Measurements from ENCODE around the gene HDAC4. TPM values are rescaled to one million over a fixed set of nuclear protein-coding genes. Genes with fewer than 3 reads are reported as not detected.

HDAC4 gene
- total and polyA plus RNA-seq, 2 of the 8 experiments (the other 6 are each of a cell fraction or from before 2014, with no cell fraction given) = 15.4 to 31.5 TPM

DNA sequence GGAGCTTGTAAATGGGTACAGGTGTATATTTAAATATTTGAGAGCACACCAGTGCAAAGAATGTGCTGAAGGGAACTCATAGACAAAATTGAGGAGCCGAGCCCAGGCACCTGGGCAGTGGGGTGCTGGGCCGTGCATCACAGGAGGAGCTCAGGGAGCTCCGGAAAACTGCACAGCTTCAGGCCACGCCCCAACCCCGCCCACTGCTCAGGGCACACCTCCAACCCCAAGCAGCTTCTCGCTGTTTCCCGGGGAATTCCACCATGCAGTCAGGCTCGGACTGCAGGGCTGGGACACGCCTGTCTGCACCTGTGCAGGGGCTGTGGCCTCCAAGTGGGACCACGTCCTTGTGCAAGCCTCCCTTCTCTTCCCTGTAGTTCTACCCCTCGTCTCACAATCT lies 243.0 kb downstream of the HDAC4 start:
- CTCF ChIA-PET (ENCODE audit: partially characterized antibody) = interaction anchor here (0.9 to 2.4 kb wide), 5 partner anchors 13 to 51 kb away, joined by 3 to 19 read pairs (median 4); no protein-coding TSS in a partner anchor
- TF ChIP-seq EGR1 (IDR thresholded peaks at IDR 0.05; ENCODE audit: borderline replicate concordance, low read depth, low read length) = no peak
- TF ChIP-seq, protein P1, sequence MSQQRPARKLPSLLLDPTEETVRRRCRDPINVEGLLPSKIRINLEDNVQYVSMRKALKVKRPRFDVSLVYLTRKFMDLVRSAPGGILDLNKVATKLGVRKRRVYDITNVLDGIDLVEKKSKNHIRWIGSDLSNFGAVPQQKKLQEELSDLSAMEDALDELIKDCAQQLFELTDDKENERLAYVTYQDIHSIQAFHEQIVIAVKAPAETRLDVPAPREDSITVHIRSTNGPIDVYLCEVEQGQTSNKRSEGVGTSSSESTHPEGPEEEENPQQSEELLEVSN (IDR thresholded peaks at IDR 0.05) = 0 out of 2 replicates have a peak, but pooled peaks have one; percentile 25
- no peak overlapping the region for H2BK15ac ChIP-seq (ENCODE audit: low read length)

More for the DNA sequence above, 243.0 kb downstream of the HDAC4 start:
- no peak overlapping the region for H3K4me2 ChIP-seq (ENCODE audit: insufficient read depth in 1 of 2, low read depth in 2 of 2, low read length in 2 of 2)
- H4K5ac ChIP-seq (ENCODE audit: insufficient read length, low read depth, low read length) = no peak overlapping the region
- no peak overlapping the region for H3K27ac ChIP-seq (ENCODE audit: low read depth, low read length)
- H3K4me3 ChIP-seq (ENCODE audit: extremely low read depth in 1 of 4, insufficient read depth in 2 of 4, low read depth in 3 of 4, low read length in 4 of 4) = no peak overlapping the region
- no peak overlapping the region for H4K8ac ChIP-seq (ENCODE audit: extremely low read depth, insufficient read depth, low read length)
- no peaks in the 10 kb centered on the region for H3K27me3 ChIP-seq (replicated peaks in 1 of 4; ENCODE audit: control insufficient read depth in 3 of 4, extremely low read depth in 1 of 4, insufficient read depth in 3 of 4, low read length in 3 of 4)
- FAIRE-seq (no peak), DNase-seq (ENCODE audit: low read depth in 1 of 2, low spot score in 2 of 2) (peak in 1 of 2 experiments; percentile 82)
- H3K9me3 ChIP-seq (ENCODE audit: insufficient read depth in 2 of 2, low read depth in 1 of 2, low read length in 1 of 2) = no peaks in the 10 kb centered on the region
- H3K4ac ChIP-seq (replicated peaks; ENCODE audit: insufficient read length, low read depth, low read length) = no peak overlapping the region
- no peak overlapping the region for H2BK20ac ChIP-seq (ENCODE audit: low read length)
- no peak overlapping the region for H2AK5ac ChIP-seq (ENCODE audit: low read depth, low read length)
- H3K4me1 ChIP-seq (replicated peaks in 1 of 4; ENCODE audit: control insufficient read depth in 3 of 4, insufficient read depth in 4 of 4, low read length in 3 of 4) = no peaks in the 10 kb centered on the region
- H3K36me3 ChIP-seq (ENCODE audit: control insufficient read depth in 2 of 4, insufficient read depth in 4 of 4, low read length in 3 of 4) = peaks cover 0 to 7% (median 3%) of the 10 kb centered on the region in 4 experiments; a peak in 5 of 8 replicates
- no peak overlapping the region for H2BK120ac ChIP-seq (replicated peaks; ENCODE audit: low read depth, low read length)
- no peak overlapping the region for H3K14ac ChIP-seq (ENCODE audit: insufficient read length)
- H3K23ac ChIP-seq (ENCODE audit: insufficient read length) = no peak overlapping the region
- no peak overlapping the region for H2BK12ac ChIP-seq (ENCODE audit: low read depth, low read length)
- no peak overlapping the region for H3K9ac ChIP-seq (replicated peaks in 1 of 4; ENCODE audit: extremely low read depth in 1 of 4, low read depth in 3 of 4, low read length in 3 of 4)
- no peak overlapping the region for H2BK5ac ChIP-seq (ENCODE audit: low read depth, low read length)
- peaks cover 7% of the 10 kb centered on the region; the same call in 1 of the 2 replicates for H3K23me2 ChIP-seq (ENCODE audit: low read depth, low read length)
- POLR2A ChIA-PET (ENCODE audit: partially characterized antibody) = interaction anchor here (0.9 kb wide), 1 partner anchor 18 kb away, joined by 3 read pairs; no protein-coding TSS in a partner anchor
- H3K18ac ChIP-seq (ENCODE audit: extremely low read depth, low read length) = no peak overlapping the region
- no peak overlapping the region for H3K56ac ChIP-seq (replicated peaks; ENCODE audit: insufficient read length, low read depth, low read length)
- no peak overlapping the region for H4K91ac ChIP-seq (replicated peaks; ENCODE audit: insufficient read length, low read length)
- H3K79me2 ChIP-seq (ENCODE audit: control insufficient read depth in 1 of 2, insufficient read depth in 2 of 2, low read length in 2 of 2) = no peaks in the 10 kb centered on the region
- H2AFZ ChIP-seq (ENCODE audit: low read length) = no peak overlapping the region
- peaks cover 0 to 7% of the 10 kb centered on the region in 2 experiments for H4K20me1 ChIP-seq (replicated peaks in 1 of 2; ENCODE audit: control insufficient read depth in 1 of 2, insufficient read depth in 2 of 2, low read length in 2 of 2)
- WGBS, 2 experiments (ENCODE audit: extremely low coverage in 1 of 2, insufficient coverage in 1 of 2, insufficient read length in 1 of 2, insufficient replicate concordance in 2 of 2, low coverage in 1 of 2, low lambda C conversion rate in 2 of 2, missing lambda C conversion rate in 1 of 2) = 67% methylated on average over 11 of the region's 11 CpGs; no CpG with 5 or more reads in 1 of the 2 experiments
- no peaks in the 10 kb centered on the region for H3K79me1 ChIP-seq (ENCODE audit: low read depth, low read length)

Data from H1 (cell line).